Karpas-422 (cell line): ENCODE measurements around the gene LRRC46. TPM values are rescaled to one million over a fixed set of nuclear protein-coding genes. Genes with fewer than 3 reads are reported as not detected.

Experiments
- DNase-seq: peaks from one replicate; pipeline ENCODE4 v3.0.0-alpha.2; 2015
- H2AFZ ChIP-seq: fragments of 200-600 bp; sonication (generic); 2 replicates; pipeline ENCODE4 v1.6.1; 2014; ENCODE audit warnings: antibody characterized with exemption, low read length, mixed read lengths
- H3K27ac ChIP-seq: fragments of 200-600 bp; sonication (generic); 2 replicates; pipeline ENCODE4 v1.5.1; 2014; ENCODE audit warnings: mild to moderate bottlenecking, low read length, moderate library complexity
- H3K27me3 ChIP-seq: fragments of 200-600 bp; sonication (generic); 2 replicates; pipeline ENCODE4 v1.6.1; 2014; ENCODE audit warnings: low read length, mixed read lengths
- H3K36me3 ChIP-seq: fragments of 200-600 bp; sonication (generic); 2 replicates; pipeline ENCODE4 v1.6.1; 2014; ENCODE audit warnings: low read length, mixed read lengths; ENCODE audit not compliant: insufficient read depth
- H3K4me1 ChIP-seq: fragments of 200-600 bp; sonication (generic); 2 replicates; pipeline ENCODE4 v1.6.1; 2014; ENCODE audit warnings: mild to moderate bottlenecking, low read length, mixed read lengths
- H3K4me2 ChIP-seq: fragments of 200-600 bp; sonication (generic); 2 replicates; pipeline ENCODE4 v1.6.1; 2014; ENCODE audit warnings: low read length, low read depth, mild to moderate bottlenecking; ENCODE audit not compliant: poor library complexity, severe bottlenecking
- H3K4me3 ChIP-seq: fragments of 200-600 bp; sonication (generic); 2 replicates; pipeline ENCODE4 v1.5.1; 2014; ENCODE audit warnings: mild to moderate bottlenecking, antibody characterized with exemption, low read length, mixed read lengths
- H3K79me2 ChIP-seq: fragments of 200-600 bp; sonication (generic); 2 replicates; pipeline ENCODE4 v1.6.1; 2014; ENCODE audit warnings: mild to moderate bottlenecking, low read length, mixed read lengths
- H3K9ac ChIP-seq: fragments of 200-600 bp; sonication (generic); 2 replicates; pipeline ENCODE4 v1.6.0; 2014; ENCODE audit warnings: low read length
- H3K9me2 ChIP-seq: fragments of 200-600 bp; sonication (generic), shearing (Covaris generic); replicated peaks from 2 replicates; pipeline ENCODE4 v1.6.0; 2014; ENCODE audit warnings: mild to moderate bottlenecking, low read length, moderate library complexity; ENCODE audit not compliant: insufficient read depth
- H3K9me3 ChIP-seq: fragments of 300-700, 200-600 bp; sonication (generic); 2 replicates; pipeline ENCODE4 v1.6.1; 2014; ENCODE audit warnings: low read length, mixed read lengths
- H4K20me1 ChIP-seq: fragments of 200-600 bp; sonication (generic); 2 replicates; pipeline ENCODE4 v1.6.1; 2014; ENCODE audit warnings: mild to moderate bottlenecking, antibody characterized with exemption, low read length, low read depth; ENCODE audit not compliant: insufficient read depth
- total RNA-seq: library from RNA; depleted of rRNA; stranded (reverse); fragments of >200 nt; shearing (Covaris generic); gene quantifications from 2 replicates; pipeline ENCODE4 v1.2.3, GENCODE V29; 2014; ENCODE audit warnings: low replicate concordance

Gene LRRC46
- total RNA-seq, 1 experiment from 2014 or later, result not detected

- H3K4me1 ChIP-seq, result peaks cover 25% of the 10 kb centered on the region
- no peaks in the 10 kb centered on the region for H3K9me2 ChIP-seq
- peak overlapping the region; percentile 18 for H3K4me2 ChIP-seq
- no peak overlapping the region for H3K4me3 ChIP-seq
- DNase-seq, result no peak
- no peaks in the 10 kb centered on the region for H3K36me3 ChIP-seq
- H3K9ac ChIP-seq, result no peak overlapping the region
- H3K79me2 ChIP-seq, result no peaks in the 10 kb centered on the region
- H4K20me1 ChIP-seq, result no peaks in the 10 kb centered on the region; the same call in 1 of the 2 replicates
- no peaks in the 10 kb centered on the region for H3K9me3 ChIP-seq
- no peak overlapping the region for H3K27ac ChIP-seq
- H2AFZ ChIP-seq, result no peak overlapping the region
- H3K27me3 ChIP-seq, result no peaks in the 10 kb centered on the region
Measured at GRCh38 chr17:47800686-47801085, 30.8 kb upstream of the LRRC46 start.

DNA sequence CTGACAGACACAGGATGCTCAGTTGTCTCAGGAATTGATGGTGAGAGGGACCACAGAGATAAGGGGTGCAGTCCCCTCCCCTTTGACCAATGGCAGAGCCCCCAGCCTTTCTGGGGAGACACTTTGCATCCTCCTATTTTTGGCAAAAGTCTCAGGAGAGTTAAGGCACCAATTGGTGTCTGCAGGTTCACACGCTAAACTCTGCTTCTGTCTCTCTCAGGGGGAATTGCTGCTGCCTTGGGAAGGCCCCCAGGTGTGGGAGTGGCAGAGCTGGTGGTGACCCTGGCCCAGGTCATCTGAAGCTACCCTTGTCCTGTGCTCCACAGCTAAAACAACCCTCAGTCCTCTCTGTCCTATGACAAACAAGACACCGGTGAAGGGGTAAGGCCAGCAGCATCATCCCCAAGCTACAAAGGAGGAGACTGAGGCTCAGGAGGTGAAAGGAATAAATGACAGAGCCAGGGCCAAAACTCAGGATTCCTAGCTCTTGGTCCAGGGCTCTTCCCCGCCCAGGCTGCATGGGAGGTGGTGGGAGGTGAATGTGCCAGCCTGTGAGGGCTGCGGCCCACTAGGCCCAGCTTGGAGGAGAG is 30.2 kb upstream of the LRRC46 start:
- Histone ChIP-seq H3K9me3 (no peaks in the 10 kb centered on the region), H3K4me3 (no peak overlapping the region), H3K27me3 (no peaks in the 10 kb centered on the region), H3K27ac (no peak overlapping the region), H3K9me2 (no peaks in the 10 kb centered on the region), H4K20me1 (no peaks in the 10 kb centered on the region; the same call in 1 of the 2 replicates), H3K9ac (no peak overlapping the region), H3K79me2 (no peaks in the 10 kb centered on the region), H3K36me3 (no peaks in the 10 kb centered on the region), H2AFZ (no peak overlapping the region), H3K4me1 (peaks cover 25% of the 10 kb centered on the region), H3K4me2 (peak overlapping the region; percentile 18)
- peak; percentile 61 for DNase-seq

- no peaks in the 10 kb centered on the region; the same call in 1 of the 2 replicates for H4K20me1 ChIP-seq
- no peak overlapping the region for H3K9ac ChIP-seq
- no peak for DNase-seq
- H3K4me3 ChIP-seq, result no peak overlapping the region
- H3K27ac ChIP-seq, result no peak overlapping the region
- no peak overlapping the region for H2AFZ ChIP-seq
- H3K4me2 ChIP-seq, result no peak overlapping the region
- H3K27me3 ChIP-seq, result no peaks in the 10 kb centered on the region
- H3K36me3 ChIP-seq, result no peaks in the 10 kb centered on the region
- no peaks in the 10 kb centered on the region for H3K79me2 ChIP-seq
- no peaks in the 10 kb centered on the region for H3K9me2 ChIP-seq
- no peaks in the 10 kb centered on the region for H3K9me3 ChIP-seq
- H3K4me1 ChIP-seq, result peaks cover 25% of the 10 kb centered on the region
Measured at GRCh38 chr17:47801906-47802305, 29.6 kb upstream of the LRRC46 start.

DNA sequence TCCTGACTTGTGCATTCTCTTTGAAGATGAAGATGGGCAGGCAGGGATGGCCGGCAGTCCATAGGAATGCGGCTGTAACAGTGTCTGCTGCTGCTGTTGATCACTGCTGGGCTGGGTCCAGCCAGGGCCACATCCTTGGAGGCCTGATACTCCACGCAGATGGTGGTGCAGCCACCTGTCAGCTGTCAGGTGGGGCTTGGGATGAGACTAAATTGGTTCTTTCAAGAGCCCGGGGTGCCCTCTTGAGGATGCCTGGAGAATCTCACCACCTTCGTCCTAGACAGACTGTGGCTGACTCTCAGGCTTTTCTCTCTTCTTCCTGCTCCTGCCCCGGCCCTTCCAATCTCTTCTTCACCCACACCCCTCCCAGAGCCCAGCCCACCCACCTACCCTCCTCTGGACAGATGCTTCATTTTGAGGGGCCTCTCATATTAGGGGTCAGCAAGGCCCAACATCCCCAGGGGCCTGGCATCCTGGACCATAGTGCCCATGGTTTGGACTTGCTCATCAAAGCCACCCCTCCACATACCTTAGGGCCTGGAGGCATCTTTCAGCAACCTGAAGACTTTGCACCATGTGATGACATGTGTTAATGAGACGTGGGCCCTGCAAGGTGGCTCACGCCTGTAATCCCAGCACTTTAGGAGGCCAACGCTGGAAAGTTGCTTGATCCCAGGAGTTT is 29.0 kb upstream of the LRRC46 start:
- no peaks in the 10 kb centered on the region for H3K27me3 ChIP-seq
- peaks cover 25% of the 10 kb centered on the region for H3K4me1 ChIP-seq
- no peaks in the 10 kb centered on the region for H3K9me3 ChIP-seq
- H3K4me3 ChIP-seq, result no peak overlapping the region
- H3K9me2 ChIP-seq, result no peaks in the 10 kb centered on the region
- H3K79me2 ChIP-seq, result no peaks in the 10 kb centered on the region
- no peak overlapping the region for H3K27ac ChIP-seq
- H3K9ac ChIP-seq, result no peak overlapping the region
- H4K20me1 ChIP-seq, result no peaks in the 10 kb centered on the region; the same call in 1 of the 2 replicates
- H2AFZ ChIP-seq, result no peak overlapping the region
- H3K4me2 ChIP-seq, result no peak overlapping the region
- no peaks in the 10 kb centered on the region for H3K36me3 ChIP-seq
- peak; percentile 88 for DNase-seq

- H3K9ac ChIP-seq, result no peak overlapping the region
- H3K4me3 ChIP-seq, result no peak overlapping the region
- no peaks in the 10 kb centered on the region; the same call in 1 of the 2 replicates for H4K20me1 ChIP-seq
- H3K4me1 ChIP-seq, result peaks cover 25% of the 10 kb centered on the region
- H2AFZ ChIP-seq, result no peak overlapping the region
- no peaks in the 10 kb centered on the region for H3K27me3 ChIP-seq
- no peak for DNase-seq
- H3K9me3 ChIP-seq, result no peaks in the 10 kb centered on the region
- no peak overlapping the region for H3K4me2 ChIP-seq
- H3K9me2 ChIP-seq, result no peaks in the 10 kb centered on the region
- H3K27ac ChIP-seq, result no peak overlapping the region
- H3K36me3 ChIP-seq, result no peaks in the 10 kb centered on the region
- H3K79me2 ChIP-seq, result no peaks in the 10 kb centered on the region
Measured at GRCh38 chr17:47803201-47803600, 28.3 kb upstream of the LRRC46 start.

GRCh38 chr17:47803751-47804150 is 27.7 kb upstream of the LRRC46 start:
- Histone ChIP-seq H2AFZ (no peak overlapping the region), H3K9ac (no peak overlapping the region), H3K79me2 (no peaks in the 10 kb centered on the region), H3K9me3 (no peaks in the 10 kb centered on the region), H4K20me1 (no peaks in the 10 kb centered on the region; the same call in 1 of the 2 replicates), H3K9me2 (no peaks in the 10 kb centered on the region), H3K27ac (no peak overlapping the region), H3K27me3 (no peaks in the 10 kb centered on the region), H3K4me1 (peaks cover 25% of the 10 kb centered on the region), H3K36me3 (no peaks in the 10 kb centered on the region), H3K4me3 (no peak overlapping the region), H3K4me2 (no peak overlapping the region)
- no peak for DNase-seq

DNA sequence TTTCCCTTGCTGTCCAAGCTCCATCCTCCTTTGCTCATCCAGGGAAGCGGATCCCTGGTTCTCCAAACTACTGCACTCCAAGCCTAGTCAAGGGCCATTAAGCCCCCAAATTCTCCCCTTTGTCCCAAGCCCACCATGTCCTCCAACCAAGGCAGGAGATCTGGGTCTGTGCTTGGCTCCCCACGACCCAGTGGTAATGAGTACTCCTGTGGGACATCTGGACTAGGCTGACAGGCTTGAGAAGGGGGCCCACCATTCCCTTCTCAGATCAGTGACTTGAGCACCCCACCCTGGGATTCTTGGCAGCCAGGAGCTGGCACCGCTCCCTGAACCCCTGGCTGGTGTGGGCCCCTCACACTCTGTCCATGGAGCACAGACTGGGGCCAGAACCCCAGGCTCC is 27.0 kb upstream of the LRRC46 start:
- Histone ChIP-seq H3K4me3 (no peak overlapping the region), H4K20me1 (no peaks in the 10 kb centered on the region; the same call in 1 of the 2 replicates), H3K9me3 (no peaks in the 10 kb centered on the region), H3K79me2 (no peaks in the 10 kb centered on the region), H3K9me2 (no peaks in the 10 kb centered on the region), H3K27ac (no peak overlapping the region), H3K36me3 (no peaks in the 10 kb centered on the region), H3K27me3 (no peaks in the 10 kb centered on the region), H3K9ac (no peak overlapping the region), H2AFZ (no peak overlapping the region), H3K4me1 (peaks cover 25% of the 10 kb centered on the region), H3K4me2 (no peak overlapping the region)
- no peak for DNase-seq

DNA sequence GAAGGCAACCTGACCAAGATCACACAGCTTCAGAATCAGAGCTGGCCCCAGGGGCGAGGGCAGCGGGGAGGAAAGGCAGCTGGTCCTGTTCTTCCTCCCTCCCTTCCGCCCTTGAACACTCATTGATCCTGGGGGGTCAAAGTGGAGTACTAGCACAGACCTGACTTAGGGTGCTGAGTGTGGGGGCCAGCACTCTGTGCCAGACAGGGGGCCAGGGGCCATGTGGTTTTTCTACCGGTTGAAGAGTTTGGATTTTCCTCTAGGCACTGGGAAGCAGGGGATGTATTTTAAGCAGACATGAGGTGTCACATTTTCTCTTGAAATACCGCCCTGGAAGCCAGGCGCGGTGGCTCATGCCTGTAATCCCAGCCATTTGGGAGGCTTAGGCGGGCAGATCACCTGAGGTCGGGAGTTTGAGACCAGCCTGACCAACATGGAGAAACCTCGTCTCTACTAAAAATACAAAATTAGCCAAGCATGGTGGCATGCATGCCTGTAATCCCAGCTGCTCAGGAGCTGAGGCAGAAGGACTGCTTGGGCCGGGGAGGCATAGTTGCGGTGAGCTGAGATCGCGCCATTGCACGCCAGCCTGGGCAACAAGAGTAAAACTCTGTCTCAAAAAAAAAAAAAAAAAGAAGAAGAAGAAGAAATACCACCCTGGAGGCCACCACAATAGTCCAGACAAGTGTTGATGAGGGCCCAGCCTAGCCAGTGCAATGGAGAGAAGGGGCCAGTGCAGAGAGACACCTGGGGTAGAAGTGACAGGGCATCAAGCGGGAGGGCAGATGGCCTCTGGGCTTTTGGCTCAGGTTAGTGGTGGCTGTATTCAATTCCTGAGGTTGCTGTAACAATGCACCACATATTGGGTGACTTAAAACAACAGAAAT is 25.2 kb upstream of the LRRC46 start:
- Histone ChIP-seq H4K20me1 (no peaks in the 10 kb centered on the region; the same call in 1 of the 2 replicates), H3K4me1 (peaks cover 11% of the 10 kb centered on the region), H3K9me2 (no peaks in the 10 kb centered on the region), H3K27ac (no peak overlapping the region), H3K9me3 (no peaks in the 10 kb centered on the region), H3K27me3 (no peaks in the 10 kb centered on the region), H3K9ac (no peak overlapping the region), H3K36me3 (no peaks in the 10 kb centered on the region), H3K4me2 (no peak overlapping the region), H3K4me3 (no peak overlapping the region), H2AFZ (no peak overlapping the region), H3K79me2 (no peaks in the 10 kb centered on the region)
- DNase-seq, result no peak
